ENCODE data around the gene SPOCK1.

DNA sequence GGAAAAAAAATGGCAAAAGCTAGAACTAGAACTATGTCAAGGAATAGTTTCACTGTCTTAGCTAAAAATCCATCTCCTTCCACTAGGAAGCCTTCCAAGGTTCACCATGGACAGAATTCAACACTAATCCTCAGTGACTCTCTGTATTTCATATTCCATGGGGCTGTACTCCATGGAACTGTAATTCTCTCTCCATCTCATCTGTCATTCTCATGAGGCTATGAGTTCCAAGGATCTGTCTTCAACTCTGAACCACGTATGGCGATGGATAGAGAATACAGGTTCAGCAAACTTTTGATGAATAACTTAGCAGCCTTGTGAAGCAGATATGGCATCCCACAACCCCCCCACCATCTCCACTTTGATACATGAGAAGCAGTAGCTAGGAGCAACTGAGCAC lies 184.0 kb downstream of the SPOCK1 start:
- TF ChIP-seq GATA3 (IDR thresholded peaks at IDR 0.05; ENCODE audit: low read depth, low read length) (no peak), GATA2 (IDR thresholded peaks at IDR 0.05; ENCODE audit: low read depth, low read length) (no peak)

All from SH-SY5Y (cell line).